Calu3 (cell line): ENCODE data around the gene VDR. TPM values are rescaled to one million over a fixed set of nuclear protein-coding genes. Genes with fewer than 3 reads are reported as not detected.

Source experiments
- BruUV-seq: library from RNA; stranded (reverse); fragments of 400-500 nt; replicated peaks from 2 replicates; lab custom pipeline; 2021; lab: Mats Ljungman, UMichigan
- CTCF ChIA-PET: fragments of 300-600 bp; sonication (Branson Sonifier 250); formaldehyde crosslinking; loops from one replicate; lab custom pipeline; 2022; ENCODE audit warnings: antibody characterized with exemption; lab: Charles Lee
- DNase-seq: peaks from one replicate; pipeline ENCODE4 v3.0.0; 2022
- H3K27ac Mint-ChIP-seq: one replicate; pipeline ENCODE4 v1.8.0; 2022; ENCODE audit warnings: mixed read lengths; ENCODE audit not compliant: unreplicated experiment
- H3K27me3 Mint-ChIP-seq: one replicate; pipeline ENCODE4 v1.8.0; 2022; ENCODE audit warnings: mixed read lengths; ENCODE audit not compliant: unreplicated experiment
- H3K36me3 Mint-ChIP-seq: one replicate; pipeline ENCODE4 v1.8.0; 2022; ENCODE audit warnings: mild to moderate bottlenecking, moderate library complexity, mixed read lengths; ENCODE audit not compliant: insufficient read depth, unreplicated experiment
- H3K4me1 Mint-ChIP-seq: one replicate; pipeline ENCODE4 v1.8.0; 2022; ENCODE audit warnings: mild to moderate bottlenecking, low read depth, mixed read lengths; ENCODE audit not compliant: unreplicated experiment
- H3K4me3 Mint-ChIP-seq: one replicate; pipeline ENCODE4 v1.8.0; 2022; ENCODE audit warnings: mild to moderate bottlenecking, low read depth, moderate library complexity, mixed read lengths; ENCODE audit not compliant: unreplicated experiment
- H3K9me3 Mint-ChIP-seq: one replicate; pipeline ENCODE4 v1.8.0; 2022; ENCODE audit warnings: low read depth, mixed read lengths; ENCODE audit not compliant: unreplicated experiment
- intact Hi-C: fragments of 100-400 bp; cut with micrococcal nuclease; formaldehyde crosslinking; loops from one replicate; pipeline ENCODE4 v1.10.0; 2022; ENCODE audit not compliant: unreplicated experiment
- total RNA-seq: library from RNA; stranded (reverse); gene quantifications from 2 replicates; pipeline ENCODE4 v1.2.3, GENCODE V29; 2022
- TF ChIP-seq, protein P1 (sequence below): fragments of 200-600 bp; IDR thresholded peaks from one replicate; pipeline ENCODE4 v1.8.0; 2022; ENCODE audit warnings: antibody characterized with exemption; ENCODE audit not compliant: unreplicated experiment

The VDR gene
- total RNA-seq, 1 experiment from 2014 or later = 10.1 TPM

DNA sequence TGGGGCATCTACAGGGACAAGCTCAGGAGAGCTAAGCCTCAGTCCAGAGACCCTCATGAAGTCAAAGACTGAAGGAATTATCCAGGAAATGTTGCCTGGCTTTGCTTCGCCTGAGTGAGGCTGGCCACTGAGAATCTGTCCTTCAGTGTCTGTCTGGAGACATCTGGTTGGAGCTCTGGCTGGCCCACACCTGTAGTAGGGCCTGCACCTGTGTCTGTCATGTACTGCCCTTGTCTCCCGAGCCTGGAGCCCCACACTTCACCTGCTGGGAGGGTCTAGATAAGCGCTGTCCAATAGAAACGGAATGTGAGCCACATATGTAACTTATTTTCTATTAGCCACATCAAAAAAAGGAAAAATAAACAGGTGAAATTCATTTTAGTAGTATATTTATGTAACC, 75.2 kb downstream of the VDR start:
- no TSS peak for BruUV-seq
- peaks cover 8% of the 10 kb centered on the region for H3K36me3 Mint-ChIP-seq
- peaks cover 18% of the 10 kb centered on the region for H3K4me1 Mint-ChIP-seq
- peak overlapping the region; percentile 58 for H3K27ac Mint-ChIP-seq
- CTCF ChIA-PET = interaction anchor here (1.1 kb wide), 1 partner anchor 9 kb away, joined by 3 read pairs; no protein-coding TSS in a partner anchor
- TF ChIP-seq, protein P1, sequence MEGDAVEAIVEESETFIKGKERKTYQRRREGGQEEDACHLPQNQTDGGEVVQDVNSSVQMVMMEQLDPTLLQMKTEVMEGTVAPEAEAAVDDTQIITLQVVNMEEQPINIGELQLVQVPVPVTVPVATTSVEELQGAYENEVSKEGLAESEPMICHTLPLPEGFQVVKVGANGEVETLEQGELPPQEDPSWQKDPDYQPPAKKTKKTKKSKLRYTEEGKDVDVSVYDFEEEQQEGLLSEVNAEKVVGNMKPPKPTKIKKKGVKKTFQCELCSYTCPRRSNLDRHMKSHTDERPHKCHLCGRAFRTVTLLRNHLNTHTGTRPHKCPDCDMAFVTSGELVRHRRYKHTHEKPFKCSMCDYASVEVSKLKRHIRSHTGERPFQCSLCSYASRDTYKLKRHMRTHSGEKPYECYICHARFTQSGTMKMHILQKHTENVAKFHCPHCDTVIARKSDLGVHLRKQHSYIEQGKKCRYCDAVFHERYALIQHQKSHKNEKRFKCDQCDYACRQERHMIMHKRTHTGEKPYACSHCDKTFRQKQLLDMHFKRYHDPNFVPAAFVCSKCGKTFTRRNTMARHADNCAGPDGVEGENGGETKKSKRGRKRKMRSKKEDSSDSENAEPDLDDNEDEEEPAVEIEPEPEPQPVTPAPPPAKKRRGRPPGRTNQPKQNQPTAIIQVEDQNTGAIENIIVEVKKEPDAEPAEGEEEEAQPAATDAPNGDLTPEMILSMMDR = no peak
- no peak for DNase-seq
- H3K27me3 Mint-ChIP-seq = no peaks in the 10 kb centered on the region
- intact Hi-C loops = no loop called here
- no peaks in the 10 kb centered on the region for H3K9me3 Mint-ChIP-seq
- no peak overlapping the region for H3K4me3 Mint-ChIP-seq

DNA sequence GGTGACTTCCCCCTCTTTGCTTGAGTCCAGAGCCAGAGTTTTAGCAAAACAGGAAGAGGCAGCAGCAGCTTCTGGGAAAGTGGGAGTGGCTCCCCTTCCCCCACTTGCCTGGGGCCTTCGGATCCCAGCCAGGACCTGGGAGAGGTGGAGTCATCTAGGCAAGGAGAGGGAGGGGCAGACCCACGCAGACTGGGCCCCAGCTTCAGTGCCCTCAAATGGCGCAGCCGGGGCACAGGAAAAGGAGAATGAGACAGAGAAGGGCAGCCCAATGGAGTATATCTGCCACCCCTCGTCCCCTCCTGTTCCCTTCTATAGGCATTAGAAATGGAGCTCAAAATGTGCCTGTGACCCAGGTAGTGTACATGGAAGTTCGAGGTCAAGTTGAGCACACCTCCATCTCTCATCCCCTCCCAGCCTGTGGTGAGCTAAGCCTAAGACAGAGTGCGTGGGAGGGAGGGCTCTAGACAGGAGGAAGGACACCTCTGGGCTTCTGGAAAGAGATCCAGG, 75.8 kb downstream of the VDR start:
- peaks cover 24% of the 10 kb centered on the region for H3K4me1 Mint-ChIP-seq
- H3K27ac Mint-ChIP-seq = peak overlapping the region; percentile 58
- CTCF ChIA-PET = interaction anchor here (0.7 to 1.4 kb wide), 3 partner anchors 8 to 62 kb away, joined by 3 read pairs; no protein-coding TSS in a partner anchor
- H3K4me3 Mint-ChIP-seq = no peak overlapping the region
- TF ChIP-seq, protein P1 = no peak
- H3K36me3 Mint-ChIP-seq = peaks cover 8% of the 10 kb centered on the region
- intact Hi-C loops = no loop called here
- no peaks in the 10 kb centered on the region for H3K27me3 Mint-ChIP-seq
- no TSS peak for BruUV-seq
- DNase-seq = peak; percentile 71
- H3K9me3 Mint-ChIP-seq = no peaks in the 10 kb centered on the region

DNA sequence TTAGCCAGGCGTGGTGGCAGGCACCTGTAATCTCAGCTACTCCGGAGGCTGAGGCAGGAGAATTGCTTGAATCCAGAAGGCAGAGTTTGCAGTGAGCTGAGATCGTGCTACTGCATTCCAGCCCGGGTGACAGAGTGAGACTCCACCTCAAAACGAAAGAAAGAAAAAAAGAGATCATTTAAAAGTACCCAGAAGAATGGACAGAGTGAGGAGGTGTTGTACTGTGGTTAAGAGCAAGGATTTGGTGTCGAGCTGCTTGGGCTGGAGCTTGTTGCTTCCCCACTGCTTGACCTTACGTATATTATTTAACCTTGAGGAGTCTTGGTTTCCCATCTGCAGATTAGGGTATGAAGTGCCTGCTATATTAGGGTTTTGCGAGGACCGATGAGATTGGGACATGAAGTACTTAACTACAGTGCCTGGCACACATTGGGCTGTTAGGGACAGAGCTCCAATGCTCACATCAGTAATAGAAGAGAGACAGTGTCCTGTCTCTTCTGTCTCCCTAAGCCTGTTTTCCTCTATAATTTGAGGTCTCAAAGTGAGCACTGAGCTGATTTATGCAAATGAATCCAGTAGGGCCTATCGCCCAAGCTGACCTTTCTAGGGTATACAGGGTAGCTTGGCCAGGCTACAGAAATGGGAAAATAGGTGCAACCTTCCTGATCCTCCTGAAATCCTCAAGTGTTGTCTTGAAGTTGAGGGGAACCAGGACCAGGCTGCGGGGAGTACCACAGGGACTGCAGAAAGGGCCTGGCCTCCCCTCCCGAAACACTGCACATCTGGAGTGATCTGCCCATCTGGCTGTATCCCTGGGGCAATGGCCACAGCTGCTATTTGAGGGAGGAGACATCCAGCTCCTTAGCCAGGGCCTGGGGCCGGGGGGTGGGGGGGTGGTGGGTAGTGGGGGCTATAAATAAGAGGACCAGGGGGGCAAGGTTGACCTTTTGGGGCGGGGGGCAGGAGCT, 76.5 kb downstream of the VDR start:
- CTCF ChIA-PET = interaction anchor here (0.7 to 1.4 kb wide), 4 partner anchors 8 to 61 kb away, joined by 3 to 5 read pairs (median 3); no protein-coding TSS in a partner anchor
- no TSS peak for BruUV-seq
- TF ChIP-seq, protein P1 = no peak
- Mint-ChIP-seq H3K4me3 (no peak overlapping the region), H3K4me1 (peaks cover 30% of the 10 kb centered on the region), H3K36me3 (peaks cover 8% of the 10 kb centered on the region), H3K27me3 (no peaks in the 10 kb centered on the region), H3K27ac (no peak overlapping the region), H3K9me3 (no peaks in the 10 kb centered on the region)
- DNase-seq = no peak
- intact Hi-C loops = no loop called here

DNA sequence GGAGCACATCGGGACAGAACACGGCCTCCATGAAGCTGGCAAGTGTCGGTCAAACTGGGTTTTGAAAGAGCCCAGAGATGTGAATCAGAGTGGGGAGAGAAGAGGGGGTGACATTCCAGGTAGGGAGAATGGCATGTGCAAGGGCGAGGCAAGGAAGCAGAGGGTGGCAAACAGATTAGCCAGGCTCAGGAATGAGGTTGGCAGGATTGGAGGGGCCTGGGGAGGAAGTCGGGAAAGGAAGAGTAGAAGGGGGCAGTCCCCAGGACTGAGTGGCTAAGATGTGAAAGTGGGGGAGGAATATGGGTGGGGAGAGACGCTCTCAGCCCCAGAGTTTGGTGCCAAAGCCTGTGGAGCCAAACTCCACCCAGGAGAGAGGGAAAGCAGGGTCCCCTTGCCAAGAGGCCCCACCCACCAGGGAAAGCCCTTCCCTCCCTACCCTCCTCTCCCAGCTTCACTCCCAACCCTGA, 79.6 kb downstream of the VDR start:
- CTCF ChIA-PET = no interaction called here
- H3K27ac Mint-ChIP-seq = peak overlapping the region; percentile 13
- peaks cover 55% of the 10 kb centered on the region for H3K4me1 Mint-ChIP-seq
- no TSS peak for BruUV-seq
- DNase-seq = peak; percentile 34
- H3K4me3 Mint-ChIP-seq = no peak overlapping the region
- no peaks in the 10 kb centered on the region for H3K9me3 Mint-ChIP-seq
- TF ChIP-seq, protein P1 = no peak
- intact Hi-C loops = no loop called here
- peaks cover 23% of the 10 kb centered on the region for H3K36me3 Mint-ChIP-seq
- no peaks in the 10 kb centered on the region for H3K27me3 Mint-ChIP-seq
